GM23338 (cell line): ENCODE data around the gene PIGK. TPM values are rescaled to one million over a fixed set of nuclear protein-coding genes. Genes with fewer than 3 reads are reported as not detected.

Source experiments
- ATAC-seq: fragments of 200-7000 bp; cut with Tn5 transposase; 3 replicates; pipeline ENCODE4 v1.9.1; 2020
- DNase-seq: peaks from one replicate; pipeline ENCODE4 v3.0.0-alpha.2; 2015; ENCODE audit warnings: low spot score
- H2AFZ ChIP-seq: fragments of 200-600 bp; sonication (generic); 2 replicates; pipeline ENCODE4 v1.8.0; 2016; ENCODE audit warnings: antibody characterized with exemption, mild to moderate bottlenecking, moderate library complexity
- H3F3A ChIP-seq: fragments of 200-600 bp; sonication (generic); replicated peaks from 2 replicates; pipeline ENCODE4 v1.8.0; 2017; ENCODE audit warnings: antibody characterized with exemption, mixed run types, low read depth
- H3K27ac ChIP-seq: fragments of 200-600 bp; sonication (generic); 2 replicates; pipeline ENCODE4 v1.6.1; 2016; ENCODE audit warnings: low read depth
- H3K27me3 ChIP-seq: fragments of 200-600 bp; sonication (generic); 2 replicates; pipeline ENCODE4 v1.8.0; 2016; ENCODE audit warnings: mild to moderate bottlenecking, mixed run types, moderate library complexity; ENCODE audit not compliant: insufficient read depth
- H3K36me3 ChIP-seq: fragments of 200-600 bp; sonication (generic); 2 replicates; pipeline ENCODE4 v1.8.0; 2016; ENCODE audit warnings: mild to moderate bottlenecking; ENCODE audit not compliant: insufficient read depth
- H3K4me1 ChIP-seq: fragments of 200-600 bp; sonication (generic); 2 replicates; pipeline ENCODE4 v1.8.0; 2016; ENCODE audit warnings: mild to moderate bottlenecking, moderate library complexity; ENCODE audit not compliant: insufficient read depth
- H3K4me2 ChIP-seq: fragments of 200-600 bp; sonication (generic); 2 replicates; pipeline ENCODE4 v1.7.1; 2017; ENCODE audit warnings: mixed run types
- H3K4me3 ChIP-seq: fragments of 200-600 bp; sonication (generic); 2 replicates; pipeline ENCODE4 v1.6.1; 2016; ENCODE audit warnings: mixed run types
- H3K79me2 ChIP-seq: fragments of 200-600 bp; sonication (generic); replicated peaks from 2 replicates; pipeline ENCODE4 v1.8.0; 2017; ENCODE audit warnings: mild to moderate bottlenecking; ENCODE audit not compliant: insufficient read depth
- H3K9me2 ChIP-seq: fragments of 200-600 bp; sonication (generic); 2 replicates; pipeline ENCODE4 v1.8.0; 2017; ENCODE audit not compliant: insufficient read depth
- H4K20me1 ChIP-seq: fragments of 200-600 bp; sonication (generic); replicated peaks from 2 replicates; pipeline ENCODE4 v1.8.0; 2017; ENCODE audit warnings: mild to moderate bottlenecking; ENCODE audit not compliant: insufficient read depth
- H3K27ac Mint-ChIP-seq: 2 replicates; pipeline ENCODE4 v1.8.0; 2020; ENCODE audit warnings: inconsistent platforms, mild to moderate bottlenecking, moderate library complexity, mixed read lengths
- H3K27me3 Mint-ChIP-seq: 3 replicates; pipeline ENCODE4 v1.8.0; 2022; ENCODE audit warnings: low read depth, mild to moderate bottlenecking, moderate library complexity, mixed read lengths, inconsistent platforms; ENCODE audit not compliant: insufficient read depth, poor library complexity
- H3K36me3 Mint-ChIP-seq: 3 replicates; pipeline ENCODE4 v1.8.0; 2021; ENCODE audit warnings: low read depth, mild to moderate bottlenecking, inconsistent platforms, moderate library complexity, mixed read lengths
- H3K4me1 Mint-ChIP-seq: 3 replicates; pipeline ENCODE4 v1.8.0; 2020; ENCODE audit warnings: mild to moderate bottlenecking, inconsistent platforms, mixed read lengths
- H3K4me3 Mint-ChIP-seq: 3 replicates; pipeline ENCODE4 v1.8.0; 2021; ENCODE audit warnings: moderate library complexity, mild to moderate bottlenecking, inconsistent platforms, mixed read lengths
- H3K9me3 Mint-ChIP-seq: 3 replicates; pipeline ENCODE4 v1.8.0; 2020; ENCODE audit warnings: moderate library complexity, mild to moderate bottlenecking, inconsistent platforms, mixed read lengths
- EZH2 ChIP-seq: fragments of 200-600 bp; sonication (generic); IDR thresholded peaks from one replicate; pipeline ENCODE4 v1.8.0; 2017; ENCODE audit warnings: antibody characterized with exemption, mild to moderate bottlenecking, low read depth; ENCODE audit not compliant: unreplicated experiment
- EZH2phosphoT487 ChIP-seq: fragments of 200-600 bp; sonication (generic); IDR thresholded peaks from one replicate; pipeline ENCODE4 v1.8.1; 2018; ENCODE audit warnings: antibody characterized with exemption; ENCODE audit not compliant: unreplicated experiment
- JUNB ChIP-seq: IDR thresholded peaks from one replicate; pipeline ENCODE4 v1.6.1; 2016; ENCODE audit warnings: antibody characterized with exemption; ENCODE audit not compliant: unreplicated experiment
- NANOG ChIP-seq: IDR thresholded peaks from 2 replicates; pipeline ENCODE4 v1.6.1; 2016; ENCODE audit warnings: antibody characterized with exemption, borderline replicate concordance
- POLR2AphosphoS5 ChIP-seq: IDR thresholded peaks from 2 replicates; pipeline ENCODE4 v1.6.1; 2016; ENCODE audit warnings: antibody characterized with exemption, low read depth
- ZNF114 ChIP-seq: fragments of 250-450 bp; sonication (Bioruptor Pico); IDR thresholded peaks from 2 replicates; pipeline ENCODE4 v1.5.0; 2020; ENCODE audit warnings: mild to moderate bottlenecking, moderate library complexity
- ZNF331 ChIP-seq: fragments of 250-450 bp; sonication (Bioruptor Pico); IDR thresholded peaks from 2 replicates; pipeline ENCODE4 v1.5.0; 2020; ENCODE audit warnings: low read depth, mild to moderate bottlenecking, moderate library complexity
- polyA plus RNA-seq: library from polyadenylated mRNA; unstranded; fragments of >200 nt; fragmentation: Nextera tagmentation; extraction: Ambion mirVana; gene quantifications from 2 replicates; pipeline ENCODE4 v1.2.1, GENCODE V29; 2016
- total RNA-seq: library from RNA; depleted of rRNA; stranded (reverse); fragments of >200 nt; shearing (Covaris generic); gene quantifications from 2 replicates; pipeline ENCODE4 v1.2.3, GENCODE V29; 2014
- TF ChIP-seq, protein P1 (sequence below): IDR thresholded peaks from 2 replicates; pipeline ENCODE4 v1.6.1; 2016; ENCODE audit warnings: antibody characterized with exemption
- TF ChIP-seq, protein P2 (sequence below), 2 experiments: fragments of 200-600 bp in 1 of 2; sonication (generic) in 1 of 2; conservative IDR thresholded peaks; 2 replicates each; pipeline versions ENCODE4 v1.5.1 to v1.6.1; 2016 to 2017; ENCODE audit warnings: antibody characterized with exemption in 2 of 2, low read depth in 2 of 2, mild to moderate bottlenecking in 2 of 2, moderate library complexity in 1 of 2
- TF ChIP-seq, protein P3 (sequence below): fragments of 250-450 bp; sonication (Bioruptor Pico); IDR thresholded peaks from 2 replicates; pipeline ENCODE4 v1.5.0; 2020; ENCODE audit warnings: mild to moderate bottlenecking, moderate library complexity
- TF ChIP-seq, protein P4 (sequence below): IDR thresholded peaks from one replicate; pipeline ENCODE4 v1.6.1; 2018; ENCODE audit warnings: antibody characterized with exemption; ENCODE audit not compliant: unreplicated experiment

The PIGK gene
- total and polyA plus RNA-seq, 2 experiments from 2014 or later: 16.4 to 26.4 TPM

DNA sequence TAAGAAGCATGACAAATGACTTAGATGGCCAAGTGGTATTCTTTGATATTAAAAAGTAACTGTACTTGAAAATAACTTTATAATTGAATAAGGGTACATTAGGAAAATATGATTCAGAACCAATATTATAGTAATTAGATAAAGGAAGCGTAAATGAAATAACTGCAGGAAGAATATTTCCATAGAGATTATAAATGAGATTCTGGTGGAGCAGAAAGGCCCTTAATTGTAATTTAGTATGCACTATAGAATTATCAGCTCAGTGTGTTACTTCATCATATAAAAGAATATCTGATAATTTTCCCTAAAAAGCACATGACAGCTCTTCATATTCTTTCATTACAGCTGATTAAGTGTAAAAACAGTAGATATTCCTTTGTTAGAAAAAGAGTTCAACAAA lies 171.7 kb downstream of the PIGK start:
- TF ChIP-seq NANOG (no peak), ZNF114 (no peak), POLR2AphosphoS5 (no peak), JUNB (no peak), ZNF331 (CRISPR knock-in tag) (no peak), EZH2phosphoT487 (no peak), EZH2 (no peak)
- TF ChIP-seq, protein P1, sequence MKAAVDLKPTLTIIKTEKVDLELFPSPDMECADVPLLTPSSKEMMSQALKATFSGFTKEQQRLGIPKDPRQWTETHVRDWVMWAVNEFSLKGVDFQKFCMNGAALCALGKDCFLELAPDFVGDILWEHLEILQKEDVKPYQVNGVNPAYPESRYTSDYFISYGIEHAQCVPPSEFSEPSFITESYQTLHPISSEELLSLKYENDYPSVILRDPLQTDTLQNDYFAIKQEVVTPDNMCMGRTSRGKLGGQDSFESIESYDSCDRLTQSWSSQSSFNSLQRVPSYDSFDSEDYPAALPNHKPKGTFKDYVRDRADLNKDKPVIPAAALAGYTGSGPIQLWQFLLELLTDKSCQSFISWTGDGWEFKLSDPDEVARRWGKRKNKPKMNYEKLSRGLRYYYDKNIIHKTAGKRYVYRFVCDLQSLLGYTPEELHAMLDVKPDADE: no peak
- TF ChIP-seq, protein P2, sequence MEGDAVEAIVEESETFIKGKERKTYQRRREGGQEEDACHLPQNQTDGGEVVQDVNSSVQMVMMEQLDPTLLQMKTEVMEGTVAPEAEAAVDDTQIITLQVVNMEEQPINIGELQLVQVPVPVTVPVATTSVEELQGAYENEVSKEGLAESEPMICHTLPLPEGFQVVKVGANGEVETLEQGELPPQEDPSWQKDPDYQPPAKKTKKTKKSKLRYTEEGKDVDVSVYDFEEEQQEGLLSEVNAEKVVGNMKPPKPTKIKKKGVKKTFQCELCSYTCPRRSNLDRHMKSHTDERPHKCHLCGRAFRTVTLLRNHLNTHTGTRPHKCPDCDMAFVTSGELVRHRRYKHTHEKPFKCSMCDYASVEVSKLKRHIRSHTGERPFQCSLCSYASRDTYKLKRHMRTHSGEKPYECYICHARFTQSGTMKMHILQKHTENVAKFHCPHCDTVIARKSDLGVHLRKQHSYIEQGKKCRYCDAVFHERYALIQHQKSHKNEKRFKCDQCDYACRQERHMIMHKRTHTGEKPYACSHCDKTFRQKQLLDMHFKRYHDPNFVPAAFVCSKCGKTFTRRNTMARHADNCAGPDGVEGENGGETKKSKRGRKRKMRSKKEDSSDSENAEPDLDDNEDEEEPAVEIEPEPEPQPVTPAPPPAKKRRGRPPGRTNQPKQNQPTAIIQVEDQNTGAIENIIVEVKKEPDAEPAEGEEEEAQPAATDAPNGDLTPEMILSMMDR (conservative IDR thresholded peaks at IDR 0.05; ENCODE audit: low read depth in 2 of 2): no peak
- TF ChIP-seq, protein P3, sequence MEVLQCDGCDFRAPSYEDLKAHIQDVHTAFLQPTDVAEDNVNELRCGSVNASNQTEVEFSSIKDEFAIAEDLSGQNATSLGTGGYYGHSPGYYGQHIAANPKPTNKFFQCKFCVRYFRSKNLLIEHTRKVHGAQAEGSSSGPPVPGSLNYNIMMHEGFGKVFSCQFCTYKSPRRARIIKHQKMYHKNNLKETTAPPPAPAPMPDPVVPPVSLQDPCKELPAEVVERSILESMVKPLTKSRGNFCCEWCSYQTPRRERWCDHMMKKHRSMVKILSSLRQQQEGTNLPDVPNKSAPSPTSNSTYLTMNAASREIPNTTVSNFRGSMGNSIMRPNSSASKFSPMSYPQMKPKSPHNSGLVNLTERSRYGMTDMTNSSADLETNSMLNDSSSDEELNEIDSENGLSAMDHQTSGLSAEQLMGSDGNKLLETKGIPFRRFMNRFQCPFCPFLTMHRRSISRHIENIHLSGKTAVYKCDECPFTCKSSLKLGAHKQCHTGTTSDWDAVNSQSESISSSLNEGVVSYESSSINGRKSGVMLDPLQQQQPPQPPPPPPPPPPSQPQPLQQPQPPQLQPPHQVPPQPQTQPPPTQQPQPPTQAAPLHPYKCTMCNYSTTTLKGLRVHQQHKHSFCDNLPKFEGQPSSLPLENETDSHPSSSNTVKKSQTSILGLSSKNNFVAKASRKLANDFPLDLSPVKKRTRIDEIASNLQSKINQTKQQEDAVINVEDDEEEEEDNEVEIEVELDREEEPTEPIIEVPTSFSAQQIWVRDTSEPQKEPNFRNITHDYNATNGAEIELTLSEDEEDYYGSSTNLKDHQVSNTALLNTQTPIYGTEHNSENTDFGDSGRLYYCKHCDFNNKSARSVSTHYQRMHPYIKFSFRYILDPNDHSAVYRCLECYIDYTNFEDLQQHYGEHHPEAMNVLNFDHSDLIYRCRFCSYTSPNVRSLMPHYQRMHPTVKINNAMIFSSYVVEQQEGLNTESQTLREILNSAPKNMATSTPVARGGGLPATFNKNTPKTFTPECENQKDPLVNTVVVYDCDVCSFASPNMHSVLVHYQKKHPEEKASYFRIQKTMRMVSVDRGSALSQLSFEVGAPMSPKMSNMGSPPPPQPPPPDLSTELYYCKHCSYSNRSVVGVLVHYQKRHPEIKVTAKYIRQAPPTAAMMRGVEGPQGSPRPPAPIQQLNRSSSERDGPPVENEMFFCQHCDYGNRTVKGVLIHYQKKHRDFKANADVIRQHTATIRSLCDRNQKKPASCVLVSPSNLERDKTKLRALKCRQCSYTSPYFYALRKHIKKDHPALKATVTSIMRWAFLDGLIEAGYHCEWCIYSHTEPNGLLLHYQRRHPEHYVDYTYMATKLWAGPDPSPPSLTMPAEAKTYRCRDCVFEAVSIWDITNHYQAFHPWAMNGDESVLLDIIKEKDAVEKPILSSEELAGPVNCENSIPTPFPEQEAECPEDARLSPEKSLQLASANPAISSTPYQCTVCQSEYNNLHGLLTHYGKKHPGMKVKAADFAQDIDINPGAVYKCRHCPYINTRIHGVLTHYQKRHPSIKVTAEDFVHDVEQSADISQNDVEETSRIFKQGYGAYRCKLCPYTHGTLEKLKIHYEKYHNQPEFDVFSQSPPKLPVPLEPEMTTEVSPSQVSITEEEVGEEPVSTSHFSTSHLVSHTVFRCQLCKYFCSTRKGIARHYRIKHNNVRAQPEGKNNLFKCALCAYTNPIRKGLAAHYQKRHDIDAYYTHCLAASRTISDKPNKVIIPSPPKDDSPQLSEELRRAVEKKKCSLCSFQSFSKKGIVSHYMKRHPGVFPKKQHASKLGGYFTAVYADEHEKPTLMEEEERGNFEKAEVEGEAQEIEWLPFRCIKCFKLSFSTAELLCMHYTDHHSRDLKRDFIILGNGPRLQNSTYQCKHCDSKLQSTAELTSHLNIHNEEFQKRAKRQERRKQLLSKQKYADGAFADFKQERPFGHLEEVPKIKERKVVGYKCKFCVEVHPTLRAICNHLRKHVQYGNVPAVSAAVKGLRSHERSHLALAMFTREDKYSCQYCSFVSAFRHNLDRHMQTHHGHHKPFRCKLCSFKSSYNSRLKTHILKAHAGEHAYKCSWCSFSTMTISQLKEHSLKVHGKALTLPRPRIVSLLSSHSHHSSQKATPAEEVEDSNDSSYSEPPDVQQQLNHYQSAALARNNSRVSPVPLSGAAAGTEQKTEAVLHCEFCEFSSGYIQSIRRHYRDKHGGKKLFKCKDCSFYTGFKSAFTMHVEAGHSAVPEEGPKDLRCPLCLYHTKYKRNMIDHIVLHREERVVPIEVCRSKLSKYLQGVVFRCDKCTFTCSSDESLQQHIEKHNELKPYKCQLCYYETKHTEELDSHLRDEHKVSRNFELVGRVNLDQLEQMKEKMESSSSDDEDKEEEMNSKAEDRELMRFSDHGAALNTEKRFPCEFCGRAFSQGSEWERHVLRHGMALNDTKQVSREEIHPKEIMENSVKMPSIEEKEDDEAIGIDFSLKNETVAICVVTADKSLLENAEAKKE (CRISPR knock-in tag): no peak
- TF ChIP-seq, protein P4, sequence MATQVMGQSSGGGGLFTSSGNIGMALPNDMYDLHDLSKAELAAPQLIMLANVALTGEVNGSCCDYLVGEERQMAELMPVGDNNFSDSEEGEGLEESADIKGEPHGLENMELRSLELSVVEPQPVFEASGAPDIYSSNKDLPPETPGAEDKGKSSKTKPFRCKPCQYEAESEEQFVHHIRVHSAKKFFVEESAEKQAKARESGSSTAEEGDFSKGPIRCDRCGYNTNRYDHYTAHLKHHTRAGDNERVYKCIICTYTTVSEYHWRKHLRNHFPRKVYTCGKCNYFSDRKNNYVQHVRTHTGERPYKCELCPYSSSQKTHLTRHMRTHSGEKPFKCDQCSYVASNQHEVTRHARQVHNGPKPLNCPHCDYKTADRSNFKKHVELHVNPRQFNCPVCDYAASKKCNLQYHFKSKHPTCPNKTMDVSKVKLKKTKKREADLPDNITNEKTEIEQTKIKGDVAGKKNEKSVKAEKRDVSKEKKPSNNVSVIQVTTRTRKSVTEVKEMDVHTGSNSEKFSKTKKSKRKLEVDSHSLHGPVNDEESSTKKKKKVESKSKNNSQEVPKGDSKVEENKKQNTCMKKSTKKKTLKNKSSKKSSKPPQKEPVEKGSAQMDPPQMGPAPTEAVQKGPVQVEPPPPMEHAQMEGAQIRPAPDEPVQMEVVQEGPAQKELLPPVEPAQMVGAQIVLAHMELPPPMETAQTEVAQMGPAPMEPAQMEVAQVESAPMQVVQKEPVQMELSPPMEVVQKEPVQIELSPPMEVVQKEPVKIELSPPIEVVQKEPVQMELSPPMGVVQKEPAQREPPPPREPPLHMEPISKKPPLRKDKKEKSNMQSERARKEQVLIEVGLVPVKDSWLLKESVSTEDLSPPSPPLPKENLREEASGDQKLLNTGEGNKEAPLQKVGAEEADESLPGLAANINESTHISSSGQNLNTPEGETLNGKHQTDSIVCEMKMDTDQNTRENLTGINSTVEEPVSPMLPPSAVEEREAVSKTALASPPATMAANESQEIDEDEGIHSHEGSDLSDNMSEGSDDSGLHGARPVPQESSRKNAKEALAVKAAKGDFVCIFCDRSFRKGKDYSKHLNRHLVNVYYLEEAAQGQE: no peak
- H3K9me3 Mint-ChIP-seq: no peaks in the 10 kb centered on the region
- no peaks in the 10 kb centered on the region for H3K36me3 ChIP-seq
- H4K20me1 ChIP-seq: no peaks in the 10 kb centered on the region
- H3K79me2 ChIP-seq: no peaks in the 10 kb centered on the region
- no peaks in the 10 kb centered on the region for H3F3A ChIP-seq
- no peak overlapping the region for H3K27ac Mint-ChIP-seq
- H3K27me3 ChIP-seq: no peaks in the 10 kb centered on the region
- H2AFZ ChIP-seq: no peak overlapping the region
- H3K27ac ChIP-seq: no peak overlapping the region
- H3K4me1 ChIP-seq: no peaks in the 10 kb centered on the region
- ATAC-seq (no peak), DNase-seq (no peak)
- no peaks in the 10 kb centered on the region for H3K9me2 ChIP-seq
- H3K4me1 Mint-ChIP-seq: no peaks in the 10 kb centered on the region
- H3K4me3 ChIP-seq: no peak overlapping the region
- H3K4me2 ChIP-seq: no peak overlapping the region
- H3K27me3 Mint-ChIP-seq: no peaks in the 10 kb centered on the region
- H3K4me3 Mint-ChIP-seq: no peak overlapping the region
- no peaks in the 10 kb centered on the region for H3K36me3 Mint-ChIP-seq
